ENCODE measurements around the gene TMPRSS11F. TPM values are rescaled to one million over a fixed set of nuclear protein-coding genes. Genes with fewer than 3 reads are reported as not detected.
"Not testable (repeated sequence)": the region's sequence is repeated elsewhere in the genome, so short reads cannot be mapped to it uniquely, and the experiment has no call there.

The TMPRSS11F gene
- not detected for total RNA-seq
- long read RNA-seq, donor 1: 0 reads
- long read RNA-seq, donor 2: 0 reads

DNA sequence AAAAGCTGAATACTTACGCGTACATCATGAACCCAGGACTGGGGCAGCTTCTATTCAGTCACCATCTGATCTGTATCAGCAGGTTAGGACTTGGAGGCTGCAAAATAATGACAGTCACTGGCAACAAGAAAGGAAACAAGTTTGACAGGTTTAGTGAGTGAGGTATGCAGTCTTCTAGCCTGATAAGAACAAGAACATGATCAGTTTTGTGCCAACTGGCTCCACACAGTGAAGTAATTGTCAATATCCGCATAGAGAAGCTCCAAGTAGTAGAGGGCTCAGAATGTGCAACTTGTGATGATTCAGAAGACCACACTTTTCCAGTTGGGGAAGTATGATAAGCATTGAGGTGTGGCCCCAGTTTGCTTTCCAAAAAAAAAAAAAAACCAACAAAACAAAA is at the start of gene TMPRSS11F:
TMPRSS11F (minus strand) TSS at position 77 of the 400 bp plus-strand sequence; CDS start at position 28, 49 bp downstream.
- no peak for DNase-seq (ENCODE audit: low spot score)
- intact Hi-C loops (cut with DNase I): no loop called here

DNA sequence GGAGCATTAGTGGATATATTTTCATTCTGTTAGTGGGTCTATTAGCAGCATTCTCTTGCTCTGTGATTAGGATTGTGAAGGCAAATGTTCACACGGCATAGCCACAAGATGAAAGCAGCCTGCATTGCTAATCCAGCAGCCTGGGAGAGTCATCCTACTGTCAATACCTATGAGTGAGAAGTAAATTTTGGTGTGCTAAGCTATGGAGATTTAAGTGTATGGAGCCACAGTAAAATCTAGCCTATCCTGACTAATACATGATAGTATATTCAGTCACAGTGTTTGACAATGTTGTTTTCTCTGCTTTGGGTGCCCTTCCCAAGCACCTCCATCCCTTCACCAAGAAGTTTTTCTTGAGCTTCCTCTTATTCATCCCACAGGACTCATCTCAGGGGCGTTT is 47.2 kb upstream of the TMPRSS11F start:
- no peak for DNase-seq (ENCODE audit: low spot score)
- intact Hi-C loops (cut with DNase I): no loop called here

DNA sequence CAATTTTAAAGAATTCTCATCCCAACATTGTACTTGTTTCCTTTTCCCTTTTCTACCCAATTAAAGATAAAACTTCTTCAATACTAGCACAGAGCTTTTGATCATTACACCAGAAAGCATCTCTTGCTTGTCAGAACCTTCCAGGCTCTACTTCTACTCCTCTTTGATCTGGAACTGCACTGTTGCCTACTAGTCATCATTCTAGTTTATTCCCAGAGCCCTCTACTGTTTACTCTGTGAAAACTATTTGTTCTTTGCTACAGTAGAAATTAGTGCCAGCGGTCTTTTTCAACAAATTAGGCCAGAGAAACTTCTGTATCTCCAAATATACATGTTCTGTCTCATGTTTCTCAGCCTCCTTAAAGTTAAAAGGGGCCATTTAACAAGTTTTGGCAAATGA is 46.8 kb upstream of the TMPRSS11F start:
- intact Hi-C loops (cut with DNase I): no loop called here

DNA sequence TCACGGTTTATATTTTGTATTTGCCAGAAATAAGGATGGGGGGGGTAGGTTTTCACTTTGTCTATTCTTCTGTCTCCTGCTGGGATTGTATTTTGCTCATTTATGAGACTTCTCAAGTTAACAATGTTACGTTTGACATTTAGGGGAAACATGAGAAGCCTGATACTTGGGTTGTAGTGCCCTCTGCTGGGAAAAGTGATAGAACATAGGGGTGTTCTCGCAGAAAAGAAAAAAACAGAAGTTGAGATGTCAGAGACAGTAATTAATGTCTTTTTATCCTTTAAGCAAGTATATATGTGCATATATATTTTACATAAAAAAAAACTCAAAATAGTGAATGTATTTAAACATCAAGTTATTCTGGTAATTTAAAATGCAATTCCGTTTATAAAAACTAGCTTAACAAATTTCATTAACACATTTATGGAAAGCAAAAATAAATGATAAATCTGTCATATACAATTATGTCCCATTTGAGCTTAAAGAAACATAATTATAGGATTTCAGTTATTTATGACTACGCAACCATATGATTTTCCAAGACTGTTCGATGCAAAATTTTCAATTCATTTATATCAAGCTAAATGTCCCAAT is 46.0 kb upstream of the TMPRSS11F start:
- intact Hi-C loops (cut with DNase I): no loop called here

More for the DNA sequence above, 46.8 kb upstream of the TMPRSS11F start:
- no peak for DNase-seq (ENCODE audit: low spot score)

DNA sequence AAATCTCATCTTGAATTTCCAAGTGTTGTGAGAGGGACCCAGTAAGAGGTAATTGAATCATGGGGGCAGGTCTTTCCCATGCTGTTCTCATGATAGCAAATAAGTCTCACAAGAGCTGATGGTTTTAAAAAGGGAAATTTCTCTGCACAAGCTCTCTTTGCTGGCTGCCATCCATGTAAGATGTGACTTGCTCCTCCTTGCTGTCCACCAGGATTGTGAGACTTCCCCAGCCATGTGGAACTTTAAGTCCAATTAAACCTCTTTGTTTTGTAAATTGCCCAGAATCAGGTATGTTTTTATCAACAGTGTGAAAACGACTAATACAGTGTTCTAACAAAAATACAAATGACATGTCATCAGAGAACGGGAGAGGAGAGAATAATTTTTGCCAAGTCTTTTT is 44.7 kb upstream of the TMPRSS11F start:
- intact Hi-C loops (cut with DNase I); DNase-seq (ENCODE audit: low spot score): not testable (repeated sequence)

More for the DNA sequence above, 46.0 kb upstream of the TMPRSS11F start:
- no peak for DNase-seq (ENCODE audit: low spot score)

DNA sequence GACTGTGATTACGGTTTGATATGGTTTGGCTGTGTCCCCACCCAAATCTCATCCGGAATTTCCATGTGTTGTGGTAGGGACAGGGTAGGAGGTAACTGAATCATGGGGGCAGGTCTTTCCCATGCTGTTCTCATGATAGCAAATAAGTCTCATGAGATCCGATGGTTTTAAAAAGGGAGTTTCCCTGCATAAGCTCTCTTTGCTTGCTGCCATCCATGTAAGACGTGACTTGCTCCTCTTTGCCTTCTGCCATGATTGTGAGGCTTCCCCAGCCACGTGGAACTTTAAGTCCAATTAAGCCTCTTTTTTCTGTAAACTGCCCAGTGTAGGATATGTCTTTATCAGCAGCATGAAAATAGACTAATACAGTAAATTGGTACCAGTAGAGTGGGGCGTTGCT is 42.5 kb upstream of the TMPRSS11F start:
- DNase-seq (ENCODE audit: low spot score); intact Hi-C loops (cut with DNase I): not testable (repeated sequence)

DNA sequence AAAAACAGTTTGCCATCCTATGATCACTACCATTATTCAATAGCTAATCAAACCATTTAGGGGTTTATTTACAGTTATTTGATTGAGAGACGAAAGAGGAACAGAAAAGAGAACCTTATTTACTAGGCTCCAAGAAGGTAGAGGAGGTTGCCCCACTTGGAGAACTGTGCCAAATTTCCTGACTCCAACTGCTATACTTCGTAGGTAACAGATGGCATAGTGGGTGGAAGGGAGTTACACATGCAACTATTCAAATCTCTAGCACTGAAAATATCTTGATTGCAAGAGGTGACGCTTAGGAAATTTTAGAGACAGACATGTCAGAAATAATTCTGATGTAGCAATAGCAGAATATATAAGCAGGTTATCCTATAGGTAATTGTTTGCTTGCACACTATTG is 38.0 kb upstream of the TMPRSS11F start:
- no peak for DNase-seq (ENCODE audit: low spot score)
- intact Hi-C loops (cut with DNase I): no loop called here

DNA sequence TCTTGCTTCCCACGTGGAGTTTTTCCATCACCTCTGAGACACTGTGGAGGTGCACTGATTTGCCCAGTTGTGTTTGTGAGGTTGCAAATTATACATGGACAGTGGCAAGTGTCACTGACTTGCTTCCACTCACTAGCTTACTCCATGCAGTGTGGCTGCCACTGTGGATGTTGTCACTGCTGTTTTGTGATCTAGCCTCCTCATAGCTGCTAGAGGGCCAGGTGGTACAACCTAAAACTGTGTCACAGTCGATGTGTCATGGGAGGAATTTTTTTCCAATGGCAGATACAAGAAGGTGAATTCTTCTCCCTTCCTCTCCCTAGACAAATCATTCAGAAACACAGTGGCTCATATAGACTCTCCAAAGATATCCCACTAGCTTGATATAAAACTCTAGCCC is 37.5 kb upstream of the TMPRSS11F start:
- intact Hi-C loops (cut with DNase I): no loop called here
- no peak for DNase-seq (ENCODE audit: low spot score)

DNA sequence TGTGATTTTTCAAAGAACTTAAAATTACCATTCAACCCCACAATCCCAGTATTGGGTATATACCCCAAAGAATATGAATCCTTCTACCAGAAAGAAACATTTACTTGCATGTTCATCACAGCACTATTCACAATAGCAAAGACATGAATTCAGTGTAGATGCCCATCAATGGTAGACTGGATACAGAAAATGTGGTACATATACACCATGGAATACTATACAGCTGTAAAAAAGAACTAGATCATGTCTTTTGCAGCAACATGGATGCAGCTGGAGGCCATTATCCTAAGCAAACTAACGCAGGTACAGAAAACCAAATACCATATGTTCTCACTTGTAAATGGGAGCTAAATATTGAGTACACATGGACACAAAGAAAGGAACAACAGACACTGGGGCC is 34.1 kb upstream of the TMPRSS11F start:
- intact Hi-C loops (cut with DNase I): no loop called here
- no peak for DNase-seq (ENCODE audit: low spot score)

DNA sequence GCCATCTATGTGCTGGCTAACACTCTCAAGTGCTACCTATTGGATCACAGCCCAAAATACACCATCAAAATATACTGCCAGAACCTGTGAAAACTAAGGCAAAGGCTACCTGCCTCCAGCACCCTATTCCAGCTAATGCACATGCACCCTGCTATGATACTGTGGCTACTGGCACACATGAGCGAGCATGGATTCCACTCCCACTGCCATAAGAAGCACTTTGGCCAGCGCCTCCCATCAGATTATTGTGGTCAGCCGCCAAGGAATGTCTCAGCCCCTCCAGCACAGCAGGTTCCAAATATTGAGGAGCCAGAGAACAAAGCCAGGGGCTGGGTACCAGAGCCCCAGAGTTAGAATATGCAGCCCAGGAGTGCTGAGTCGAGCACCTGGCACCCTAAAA is 32.5 kb upstream of the TMPRSS11F start:
- no peak for DNase-seq (ENCODE audit: low spot score)
- intact Hi-C loops (cut with DNase I): no loop called here

DNA sequence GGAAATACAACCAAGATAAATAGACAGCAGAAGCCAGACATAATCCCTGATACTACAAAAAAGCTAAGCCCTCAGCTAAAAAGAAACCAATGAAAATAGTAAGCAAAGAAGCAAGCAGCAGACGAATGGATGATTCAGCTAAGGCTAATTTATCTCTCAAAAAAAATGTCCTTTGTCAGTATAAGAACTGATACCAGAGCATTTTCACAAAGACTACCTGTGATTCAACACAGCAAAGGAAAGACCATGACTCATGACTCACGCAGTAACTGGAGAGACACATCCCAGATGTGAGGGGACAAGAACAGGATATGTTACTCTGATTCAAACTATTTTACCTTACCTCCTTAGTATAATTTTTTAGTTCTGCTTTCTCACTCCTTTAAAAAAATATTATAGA is 22.7 kb upstream of the TMPRSS11F start:
- no peak for DNase-seq (ENCODE audit: low spot score)
- intact Hi-C loops (cut with DNase I): no loop called here

DNA sequence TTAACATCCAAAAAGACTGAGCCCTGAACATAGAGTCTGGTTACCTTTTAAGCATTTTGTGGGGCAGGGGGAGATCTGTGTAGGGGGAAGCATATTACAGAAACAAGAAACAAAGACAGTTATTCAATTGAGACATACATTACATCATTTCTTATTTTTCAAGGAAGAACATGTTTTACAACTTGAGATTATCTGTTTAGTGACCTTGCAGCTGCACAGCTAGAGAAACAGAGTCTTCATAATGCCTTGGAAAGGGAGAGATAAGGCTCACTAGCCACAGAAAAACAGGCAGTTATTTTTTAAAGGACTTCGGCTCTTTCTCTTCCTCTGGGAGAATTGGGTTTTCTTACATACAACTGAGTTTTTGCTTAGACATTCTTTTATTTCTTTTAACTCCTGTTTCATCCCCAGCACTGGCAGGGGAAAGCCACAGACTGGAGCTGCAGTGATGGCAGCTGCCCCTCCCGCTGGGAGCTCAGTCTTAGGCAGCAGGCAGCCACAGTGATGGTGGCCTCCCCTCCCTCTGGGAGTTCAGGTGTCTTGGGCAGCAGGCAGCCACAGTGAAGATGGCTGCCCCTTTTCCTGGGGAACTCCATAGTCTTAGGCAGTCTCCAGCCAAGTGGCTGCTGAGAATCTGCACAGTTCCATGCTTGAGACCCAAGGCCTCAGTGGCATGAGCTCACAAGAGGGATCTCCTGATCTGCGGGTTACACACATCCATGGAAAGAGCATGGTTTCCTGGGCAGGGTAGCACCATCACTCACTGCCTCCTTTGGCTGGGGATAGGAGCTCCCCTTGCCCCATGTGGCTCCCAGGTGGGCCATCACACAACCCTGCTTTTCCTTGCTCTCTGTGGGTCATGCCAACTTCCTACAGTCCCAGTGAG is 19.4 kb upstream of the TMPRSS11F start:
- no peak for DNase-seq (ENCODE audit: low spot score)
- intact Hi-C loops (cut with DNase I): no loop called here

DNA sequence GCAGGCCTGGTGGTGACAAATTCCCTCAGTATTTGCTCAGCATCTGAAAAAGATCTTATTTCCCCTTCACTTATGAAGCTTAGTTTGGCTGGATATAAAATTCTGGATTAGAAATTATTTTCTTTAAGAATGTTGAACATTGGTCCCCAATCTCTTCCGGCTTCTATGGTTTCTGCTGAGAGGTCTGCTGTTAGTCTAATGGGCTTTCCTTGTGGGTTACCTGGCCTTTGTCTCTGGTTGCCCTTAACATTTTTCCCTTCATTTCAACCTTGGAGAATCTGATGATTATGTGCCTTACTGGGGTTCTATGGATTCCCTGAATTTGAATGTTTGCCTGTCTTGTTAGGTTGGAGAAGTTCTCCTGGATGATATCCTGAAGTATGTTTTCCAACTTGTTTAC is 17.4 kb upstream of the TMPRSS11F start:
- intact Hi-C loops (cut with DNase I): no loop called here
- no peak for DNase-seq (ENCODE audit: low spot score)

DNA sequence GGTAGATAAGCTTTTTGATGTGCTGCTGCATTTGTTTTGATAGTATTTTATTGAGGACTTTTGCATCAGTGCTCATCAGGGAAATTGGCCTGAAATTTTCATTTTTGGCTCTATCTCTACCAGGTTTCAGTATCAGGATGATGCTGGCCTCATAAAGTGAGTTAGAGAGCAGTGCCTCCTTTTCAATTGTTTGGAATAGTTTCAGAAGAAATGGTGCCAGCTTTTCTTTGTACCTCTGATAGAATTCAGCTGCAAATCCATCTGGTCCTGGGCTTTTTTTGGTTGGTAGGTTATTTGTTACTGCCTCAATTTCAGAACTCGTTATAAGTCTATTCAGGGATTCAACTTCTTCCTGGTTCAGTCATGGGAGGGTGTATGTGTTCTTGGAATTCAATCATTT is 15.6 kb upstream of the TMPRSS11F start:
- intact Hi-C loops (cut with DNase I): no loop called here
- no peak for DNase-seq (ENCODE audit: low spot score)

DNA sequence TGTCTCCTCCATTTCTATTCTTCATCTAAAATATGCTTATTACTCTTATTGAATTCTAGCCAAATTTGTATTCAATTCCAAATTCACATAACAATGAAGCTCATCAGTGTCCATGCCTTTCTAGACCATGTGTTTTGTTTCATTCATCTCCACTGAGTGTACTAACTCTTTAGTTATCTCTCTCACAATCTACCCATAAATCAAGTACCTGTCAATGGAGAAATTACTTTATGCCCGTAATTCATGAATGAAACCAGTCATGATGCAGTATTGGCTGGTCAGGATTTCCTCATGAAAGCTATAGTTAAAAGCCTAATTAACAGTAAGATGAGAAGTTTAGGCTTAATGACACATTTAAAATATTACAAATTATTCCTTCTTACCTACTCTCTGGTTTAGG is 12.2 kb upstream of the TMPRSS11F start:
- intact Hi-C loops (cut with DNase I): no loop called here
- DNase-seq (ENCODE audit: low spot score): no peak

DNA sequence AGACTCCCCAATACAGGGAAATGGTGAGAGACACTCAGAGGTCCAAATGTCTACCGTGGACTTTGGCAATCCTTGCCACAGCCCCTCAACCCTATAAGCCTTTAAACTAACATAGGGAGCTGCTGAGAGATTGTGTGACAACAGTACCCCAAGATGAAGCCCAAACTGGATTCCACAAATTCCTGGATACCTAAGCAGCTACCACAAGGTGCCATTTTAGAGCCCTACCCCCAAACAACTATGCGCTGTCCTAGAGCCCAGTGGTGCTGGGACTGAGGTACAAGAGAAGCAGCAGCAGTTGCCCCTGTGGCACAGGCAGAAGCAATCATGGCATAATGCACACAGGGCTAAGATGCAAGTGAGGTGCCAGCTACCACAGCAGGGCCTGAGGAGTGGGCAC is 2.7 kb upstream of the TMPRSS11F start:
- intact Hi-C loops (cut with DNase I): no loop called here

DNA sequence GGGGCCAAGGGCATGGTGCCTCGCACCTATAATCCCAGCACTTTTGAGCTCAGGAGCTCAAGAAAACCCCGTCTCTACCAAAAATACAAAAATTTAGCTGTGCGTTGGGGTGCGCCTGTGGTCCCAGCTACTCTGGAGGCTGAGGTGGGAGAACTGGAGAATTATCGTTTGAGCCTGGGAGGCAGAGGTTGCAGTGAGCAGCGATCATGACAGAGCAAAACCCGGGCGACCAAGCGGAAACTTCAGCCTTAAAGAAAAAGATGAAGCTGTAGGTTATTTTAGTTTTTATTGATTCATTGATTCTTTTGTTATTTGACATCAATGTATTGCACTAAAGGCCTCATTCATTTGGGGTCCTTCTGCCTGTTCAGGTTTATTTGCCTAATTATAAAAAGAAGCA is 5.4 kb downstream of the TMPRSS11F start:
- intact Hi-C loops (cut with DNase I): no loop called here
- DNase-seq (ENCODE audit: low spot score): peak; percentile 31

More for the DNA sequence above, 2.7 kb upstream of the TMPRSS11F start:
- DNase-seq (ENCODE audit: low spot score): no peak

DNA sequence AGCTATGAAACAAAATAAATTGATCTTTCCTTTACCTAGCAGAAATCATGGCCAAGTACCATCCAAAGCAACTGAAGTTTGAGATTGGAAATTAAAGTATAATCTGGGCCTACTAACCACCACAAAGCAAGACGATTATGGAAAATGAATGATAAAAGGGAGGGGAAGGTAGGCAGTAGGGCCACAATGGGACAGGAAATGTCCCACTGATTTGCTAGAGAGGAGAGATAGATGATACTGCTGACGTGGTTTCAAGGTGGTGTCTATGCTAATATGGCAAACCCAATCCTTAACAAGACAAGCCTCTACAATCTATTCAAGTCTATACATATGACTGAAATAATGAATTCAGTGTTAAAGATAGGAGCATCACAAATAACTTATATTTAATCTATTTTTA is 6.1 kb downstream of the TMPRSS11F start:
- DNase-seq (ENCODE audit: low spot score): no peak
- intact Hi-C loops (cut with DNase I): no loop called here

DNA sequence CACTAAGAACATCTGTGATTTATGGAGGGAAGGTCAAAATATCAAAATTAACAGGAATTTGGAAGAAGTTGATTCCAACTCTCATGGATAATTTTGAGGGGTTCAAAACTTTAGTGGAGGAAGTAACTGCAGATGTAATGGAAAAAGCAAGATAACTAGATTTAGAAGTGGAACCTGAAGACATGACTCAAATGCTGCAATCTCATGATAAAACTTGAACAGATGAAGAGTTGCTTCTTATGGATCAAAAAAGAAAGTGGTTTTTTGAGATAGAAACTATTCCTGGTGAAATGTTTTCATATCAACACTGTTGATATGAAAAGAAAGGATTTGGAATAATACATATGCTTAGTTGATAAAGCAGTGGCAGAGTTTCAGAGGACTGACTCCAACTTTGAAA is 9.7 kb downstream of the TMPRSS11F start:
- no peak for DNase-seq (ENCODE audit: low spot score)
- intact Hi-C loops (cut with DNase I): no loop called here

DNA sequence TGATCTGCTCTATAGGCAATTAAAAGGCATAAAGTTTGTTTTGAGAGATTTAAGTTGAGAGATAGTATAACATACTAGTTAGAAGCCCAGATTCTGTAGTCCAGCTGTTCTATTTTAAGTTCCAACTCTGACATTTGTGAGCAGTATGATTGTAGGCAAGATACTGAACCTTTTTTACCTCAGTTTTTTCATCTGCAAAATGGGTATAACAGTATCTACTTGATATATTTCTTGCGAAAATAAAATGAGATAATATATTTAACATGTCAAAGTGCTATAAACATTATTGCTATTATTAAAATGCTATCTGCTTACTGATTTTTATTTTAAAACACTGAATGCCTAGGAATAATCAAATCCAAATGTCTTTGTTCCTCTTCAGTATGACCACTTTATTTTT is 19.2 kb downstream of the TMPRSS11F start:
- no peak for DNase-seq (ENCODE audit: low spot score)
- intact Hi-C loops (cut with DNase I): no loop called here

DNA sequence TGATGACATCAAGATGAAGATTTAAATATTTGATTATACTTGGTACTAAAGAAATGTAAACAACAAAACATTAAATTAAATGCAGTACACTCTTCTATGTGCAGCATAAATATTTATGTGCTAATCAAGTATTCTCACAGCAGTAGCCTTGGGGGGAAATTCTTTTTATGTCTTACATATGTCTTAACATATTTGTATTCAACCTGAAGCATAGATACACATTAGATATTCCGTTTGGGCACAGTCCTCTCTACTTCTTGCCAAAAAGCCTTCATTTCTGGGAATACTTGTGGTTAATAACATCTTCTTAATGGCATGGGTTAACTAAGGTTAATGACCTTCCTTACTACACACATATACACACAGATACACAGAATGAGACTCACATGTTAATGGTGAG is 19.8 kb downstream of the TMPRSS11F start:
- intact Hi-C loops (cut with DNase I): no loop called here
- no peak for DNase-seq (ENCODE audit: low spot score)
